ENCODE measurements around the gene ZNF583.

ZNF583 gene

GRCh38 chr19:56476093-56476492 is 72.0 kb downstream of the ZNF583 start:
- no peaks in the 10 kb centered on the region for H3K4me1 ChIP-seq (ENCODE audit: control insufficient read depth, insufficient read depth, low read length)
- H3K9me3 ChIP-seq (ENCODE audit: control insufficient read depth, insufficient read depth, low read length), result peaks cover 50% of the 10 kb centered on the region
- H3K27ac ChIP-seq (ENCODE audit: low read depth, low read length), result no peak overlapping the region
- peak overlapping the region; percentile 73; the same call in 1 of the 2 replicates for H3K4me3 ChIP-seq (ENCODE audit: low read depth, low read length)
- no peaks in the 10 kb centered on the region for H3K27me3 ChIP-seq (ENCODE audit: control insufficient read depth, insufficient read depth, low read length)
- H3K36me3 ChIP-seq (ENCODE audit: control insufficient read depth, insufficient read depth, low read length), result 0 out of 2 replicates have a peak, but pooled peaks cover 2% of the 10 kb centered on the region
- H3K9ac ChIP-seq (ENCODE audit: low read depth, low read length), result no peak overlapping the region

Measured in HUES48 (cell line).